ENCODE results near the gene RTP3.
"Not testable (repeated sequence)": the region's sequence is repeated elsewhere in the genome, so short reads cannot be mapped to it uniquely, and the experiment has no call there.

Gene RTP3

GRCh38 chr3:46548611-46549010 lies 50.8 kb downstream of the RTP3 start:
- not testable (repeated sequence) for DNase-seq

GRCh38 chr3:46549408-46549904 lies 51.7 kb downstream of the RTP3 start:
- no peak for DNase-seq

- no peak for DNase-seq
Measured at GRCh38 chr3:46549989-46550388, 52.2 kb downstream of the RTP3 start.
